ENCODE measurements around the gene TMEM87B.
"Not testable (repeated sequence)": the region's sequence is repeated elsewhere in the genome, so short reads cannot be mapped to it uniquely, and the experiment has no call there.

TMEM87B gene

DNA sequence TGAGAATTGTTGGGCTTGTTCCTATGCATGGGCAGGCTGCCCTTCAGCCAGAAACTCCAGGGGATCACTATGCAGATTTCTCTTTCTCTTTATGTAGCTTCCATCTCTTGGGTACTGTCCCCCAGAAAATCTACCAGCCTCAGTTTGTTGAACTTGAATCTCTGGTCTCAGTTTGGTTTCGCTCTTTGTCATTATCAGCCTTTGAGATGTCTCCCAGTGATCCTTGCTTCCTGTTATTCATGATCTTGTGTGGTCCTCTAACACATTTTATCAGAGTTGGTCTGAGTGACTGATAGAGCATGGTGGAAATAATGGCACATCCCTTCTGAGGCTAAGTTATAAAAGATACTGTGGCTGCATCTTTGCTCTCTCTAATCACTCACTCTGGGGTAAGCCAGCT is 7.8 kb downstream of the TMEM87B start:
- Histone ChIP-seq H3K4me3 (replicated peaks; ENCODE audit: low read depth, low read length) (no peak overlapping the region), H3K36me3 (ENCODE audit: control insufficient read depth, insufficient read depth, low read length) (peaks cover 9% of the 10 kb centered on the region), H3K27me3 (replicated peaks; ENCODE audit: control insufficient read depth, insufficient read depth, low read length) (no peaks in the 10 kb centered on the region)
- DNase-seq (ENCODE audit: extremely low read depth, insufficient read length): no peak
- TF ChIP-seq, protein P1, sequence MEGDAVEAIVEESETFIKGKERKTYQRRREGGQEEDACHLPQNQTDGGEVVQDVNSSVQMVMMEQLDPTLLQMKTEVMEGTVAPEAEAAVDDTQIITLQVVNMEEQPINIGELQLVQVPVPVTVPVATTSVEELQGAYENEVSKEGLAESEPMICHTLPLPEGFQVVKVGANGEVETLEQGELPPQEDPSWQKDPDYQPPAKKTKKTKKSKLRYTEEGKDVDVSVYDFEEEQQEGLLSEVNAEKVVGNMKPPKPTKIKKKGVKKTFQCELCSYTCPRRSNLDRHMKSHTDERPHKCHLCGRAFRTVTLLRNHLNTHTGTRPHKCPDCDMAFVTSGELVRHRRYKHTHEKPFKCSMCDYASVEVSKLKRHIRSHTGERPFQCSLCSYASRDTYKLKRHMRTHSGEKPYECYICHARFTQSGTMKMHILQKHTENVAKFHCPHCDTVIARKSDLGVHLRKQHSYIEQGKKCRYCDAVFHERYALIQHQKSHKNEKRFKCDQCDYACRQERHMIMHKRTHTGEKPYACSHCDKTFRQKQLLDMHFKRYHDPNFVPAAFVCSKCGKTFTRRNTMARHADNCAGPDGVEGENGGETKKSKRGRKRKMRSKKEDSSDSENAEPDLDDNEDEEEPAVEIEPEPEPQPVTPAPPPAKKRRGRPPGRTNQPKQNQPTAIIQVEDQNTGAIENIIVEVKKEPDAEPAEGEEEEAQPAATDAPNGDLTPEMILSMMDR (IDR thresholded peaks at IDR 0.05; ENCODE audit: insufficient read depth, low read length, poor library complexity, severe bottlenecking): no peak

DNA sequence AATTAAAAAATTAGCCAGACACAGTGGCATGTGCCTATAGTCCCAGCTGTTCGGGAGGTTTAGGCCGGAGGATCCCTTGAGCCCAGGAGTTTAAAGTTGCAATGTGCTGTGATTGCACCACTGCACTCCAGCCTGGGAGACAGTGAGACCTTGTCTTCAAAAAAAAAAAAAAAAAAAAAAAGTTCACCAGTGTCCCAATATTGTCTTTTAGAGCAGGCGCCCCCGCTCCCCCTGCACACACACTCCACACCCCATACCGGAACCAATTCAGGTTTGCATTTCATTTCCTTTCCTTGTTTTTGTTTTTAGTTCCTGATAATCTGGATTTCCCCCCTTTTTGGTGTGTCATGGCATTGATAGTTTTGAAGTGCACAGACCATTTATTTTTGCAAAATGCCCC is 10.4 kb downstream of the TMEM87B start:
- H3K27me3 ChIP-seq (replicated peaks; ENCODE audit: control insufficient read depth, insufficient read depth, low read length): no peaks in the 10 kb centered on the region
- no peak overlapping the region for H3K4me3 ChIP-seq (replicated peaks; ENCODE audit: low read depth, low read length)
- no peak for DNase-seq (ENCODE audit: extremely low read depth, insufficient read length)
- H3K36me3 ChIP-seq (ENCODE audit: control insufficient read depth, insufficient read depth, low read length): peaks cover 7% of the 10 kb centered on the region
- TF ChIP-seq, protein P1 (IDR thresholded peaks at IDR 0.05; ENCODE audit: insufficient read depth, low read length, poor library complexity, severe bottlenecking): no peak

DNA sequence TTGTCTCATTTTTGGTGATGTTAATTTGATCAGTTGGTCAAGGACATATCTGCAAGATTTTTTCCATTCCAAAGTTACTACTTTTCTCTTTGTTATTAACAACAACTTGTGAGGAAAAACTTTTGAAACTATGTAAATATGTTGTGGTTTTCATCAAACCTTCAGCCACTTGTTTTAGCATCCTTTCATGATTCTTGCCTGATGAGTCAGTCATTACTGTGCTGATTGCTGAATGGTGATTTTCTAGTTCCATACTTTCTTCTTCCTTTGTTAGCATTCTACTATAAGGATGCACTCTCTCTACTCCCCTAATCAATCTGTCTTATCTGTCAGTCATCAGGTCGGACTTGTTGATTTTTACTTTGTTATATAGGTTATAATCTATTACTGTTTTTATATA is 10.9 kb downstream of the TMEM87B start:
- TF ChIP-seq, protein P1 (IDR thresholded peaks at IDR 0.05; ENCODE audit: insufficient read depth, low read length, poor library complexity, severe bottlenecking): no peak
- Histone ChIP-seq H3K36me3 (ENCODE audit: control insufficient read depth, insufficient read depth, low read length) (peaks cover 7% of the 10 kb centered on the region), H3K4me3 (replicated peaks; ENCODE audit: low read depth, low read length) (no peak overlapping the region), H3K27me3 (replicated peaks; ENCODE audit: control insufficient read depth, insufficient read depth, low read length) (no peaks in the 10 kb centered on the region)
- no peak for DNase-seq (ENCODE audit: extremely low read depth, insufficient read length)

DNA sequence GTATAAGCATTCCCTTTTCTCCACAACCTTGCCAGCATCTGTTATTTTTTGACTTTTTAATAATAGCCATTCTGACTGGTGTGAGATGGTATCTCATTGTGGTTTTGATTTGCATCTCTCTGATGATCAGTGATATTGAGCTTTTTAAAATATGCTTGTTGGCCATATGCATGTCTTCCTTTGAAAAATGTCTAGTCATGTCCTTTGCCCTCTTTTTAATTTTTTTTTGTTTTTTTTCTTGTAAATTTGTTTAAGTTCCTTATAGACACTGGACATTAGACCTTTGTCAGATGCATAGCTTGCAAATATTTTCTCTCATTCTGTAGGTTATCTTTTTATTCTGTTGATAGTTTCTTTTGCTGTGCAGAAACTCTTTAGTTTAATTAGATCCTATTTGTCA is 14.7 kb downstream of the TMEM87B start:
- not testable (repeated sequence) for H3K4me3 ChIP-seq (replicated peaks; ENCODE audit: low read depth, low read length); H3K27me3 ChIP-seq (replicated peaks; ENCODE audit: control insufficient read depth, insufficient read depth, low read length); H3K36me3 ChIP-seq (ENCODE audit: control insufficient read depth, insufficient read depth, low read length); DNase-seq (ENCODE audit: extremely low read depth, insufficient read length)

DNA sequence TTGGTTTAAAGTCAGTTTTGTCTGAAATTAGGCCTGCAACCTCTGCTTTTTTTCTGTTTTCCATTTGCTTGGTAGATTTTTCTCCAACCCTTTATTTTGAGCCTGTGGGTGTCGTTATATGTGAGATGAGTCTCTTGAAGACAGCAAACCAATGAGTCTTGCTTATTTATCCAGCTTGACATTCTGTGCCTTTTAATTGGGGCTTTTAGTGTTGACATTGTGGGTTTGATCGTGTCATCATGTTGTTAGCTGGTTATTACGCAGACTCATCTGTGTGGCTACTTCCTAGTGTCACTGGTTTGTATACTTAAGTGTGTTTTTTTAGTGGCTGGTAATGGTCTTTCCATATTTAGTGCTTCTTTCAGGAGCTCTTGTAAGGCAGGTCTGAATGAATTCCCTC is 18.8 kb downstream of the TMEM87B start:
- TF ChIP-seq, protein P1 (IDR thresholded peaks at IDR 0.05; ENCODE audit: insufficient read depth, low read length, poor library complexity, severe bottlenecking): no peak
- H3K4me3 ChIP-seq (replicated peaks; ENCODE audit: low read depth, low read length): no peak overlapping the region
- no peak for DNase-seq (ENCODE audit: extremely low read depth, insufficient read length)
- no peaks in the 10 kb centered on the region for H3K27me3 ChIP-seq (replicated peaks; ENCODE audit: control insufficient read depth, insufficient read depth, low read length)
- H3K36me3 ChIP-seq (ENCODE audit: control insufficient read depth, insufficient read depth, low read length): peaks cover 7% of the 10 kb centered on the region

DNA sequence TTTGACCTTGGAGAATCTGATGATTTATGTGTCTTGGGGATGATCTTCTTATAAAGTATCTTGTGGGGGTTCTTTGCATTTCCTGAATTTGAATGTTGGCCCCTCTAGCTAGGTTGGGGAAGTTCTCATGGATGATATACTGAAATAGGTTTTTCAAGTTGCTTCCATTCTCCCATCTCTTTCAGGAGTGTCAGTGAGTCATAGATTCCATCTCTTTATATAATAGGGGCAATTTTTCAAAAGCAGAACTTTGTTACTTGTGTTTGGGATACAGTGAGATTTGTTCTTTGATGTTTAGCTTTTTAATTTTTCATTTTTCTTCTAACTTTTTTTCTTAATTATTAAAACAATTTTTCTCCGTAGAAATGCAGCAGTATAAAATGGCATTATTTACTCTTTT is 19.4 kb downstream of the TMEM87B start:
- peaks cover 6% of the 10 kb centered on the region for H3K36me3 ChIP-seq (ENCODE audit: control insufficient read depth, insufficient read depth, low read length)
- no peak for DNase-seq (ENCODE audit: extremely low read depth, insufficient read length)
- no peak overlapping the region for H3K4me3 ChIP-seq (replicated peaks; ENCODE audit: low read depth, low read length)
- H3K27me3 ChIP-seq (replicated peaks; ENCODE audit: control insufficient read depth, insufficient read depth, low read length): no peaks in the 10 kb centered on the region
- TF ChIP-seq, protein P1 (IDR thresholded peaks at IDR 0.05; ENCODE audit: insufficient read depth, low read length, poor library complexity, severe bottlenecking): no peak
